Measurements from ENCODE around the gene DIDO1. TPM values are rescaled to one million over a fixed set of nuclear protein-coding genes. Genes with fewer than 3 reads are reported as not detected.

Gene DIDO1
- total and polyA plus RNA-seq, 5 donors: 23.3 to 42.5 (median 39.0) TPM

DNA sequence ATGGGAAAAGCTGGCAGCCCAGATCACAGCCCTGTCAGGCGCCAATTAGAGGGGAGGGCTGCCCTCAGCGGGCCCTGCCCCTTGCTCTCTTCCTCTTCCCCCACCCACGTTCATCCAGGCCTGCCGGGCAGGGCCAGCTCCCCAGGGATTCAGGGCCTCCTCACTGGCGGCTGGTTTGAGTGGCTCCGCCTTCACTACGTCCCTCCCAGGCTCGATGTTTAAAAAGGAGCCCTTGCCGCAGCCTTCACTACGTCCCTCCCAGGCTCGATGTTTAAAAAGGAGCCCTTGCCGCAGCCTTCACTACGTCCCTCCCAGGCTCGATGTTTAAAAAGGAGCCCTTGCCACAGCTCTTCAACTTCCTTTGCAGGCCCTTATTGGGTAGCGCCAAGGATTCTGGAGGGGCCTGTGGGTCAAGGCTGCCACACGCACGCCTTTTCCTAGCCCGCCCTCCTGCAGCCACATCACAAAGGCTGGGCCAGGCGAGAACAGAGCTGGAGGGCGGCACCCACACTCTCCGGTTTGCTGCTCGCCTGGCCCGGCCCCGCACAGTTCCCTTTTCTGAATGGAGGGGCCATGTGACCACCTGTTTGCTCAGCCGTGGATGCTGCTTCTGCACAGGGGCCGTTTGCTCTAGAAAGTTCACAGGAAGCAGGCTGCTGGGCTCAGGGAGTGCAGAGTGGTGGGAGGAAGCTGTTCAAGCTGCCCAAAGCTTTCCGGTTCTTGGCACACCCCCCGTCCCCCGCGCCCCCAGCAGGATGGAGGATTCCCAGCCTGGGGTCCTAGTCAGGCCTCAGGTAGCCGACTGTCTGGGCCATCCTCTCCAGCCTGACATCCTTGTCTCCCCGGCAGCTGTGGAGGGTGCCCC is 27.8 kb upstream of the DIDO1 start:
- Histone ChIP-seq H3K4me3 (ENCODE audit: low read length) (peak overlapping the region; percentile 6), H3K9me3 (ENCODE audit: control insufficient read depth, low read length) (no peaks in the 10 kb centered on the region), H3K27ac (ENCODE audit: low read length) (peak overlapping the region; percentile 77), H3K4me1 (ENCODE audit: control insufficient read depth, insufficient read depth, low read length) (peaks cover 9% of the 10 kb centered on the region), H3K27me3 (ENCODE audit: control insufficient read depth, insufficient read depth) (no peaks in the 10 kb centered on the region)
- DNase-seq (peak; percentile 85 to 92 (median 91)), ATAC-seq (peak; percentile 79 to 80)
- intact Hi-C loops (cut with DNase I): no loop called here
- 8% methylated on average over 32 of the region's 32 CpGs for WGBS

DNA sequence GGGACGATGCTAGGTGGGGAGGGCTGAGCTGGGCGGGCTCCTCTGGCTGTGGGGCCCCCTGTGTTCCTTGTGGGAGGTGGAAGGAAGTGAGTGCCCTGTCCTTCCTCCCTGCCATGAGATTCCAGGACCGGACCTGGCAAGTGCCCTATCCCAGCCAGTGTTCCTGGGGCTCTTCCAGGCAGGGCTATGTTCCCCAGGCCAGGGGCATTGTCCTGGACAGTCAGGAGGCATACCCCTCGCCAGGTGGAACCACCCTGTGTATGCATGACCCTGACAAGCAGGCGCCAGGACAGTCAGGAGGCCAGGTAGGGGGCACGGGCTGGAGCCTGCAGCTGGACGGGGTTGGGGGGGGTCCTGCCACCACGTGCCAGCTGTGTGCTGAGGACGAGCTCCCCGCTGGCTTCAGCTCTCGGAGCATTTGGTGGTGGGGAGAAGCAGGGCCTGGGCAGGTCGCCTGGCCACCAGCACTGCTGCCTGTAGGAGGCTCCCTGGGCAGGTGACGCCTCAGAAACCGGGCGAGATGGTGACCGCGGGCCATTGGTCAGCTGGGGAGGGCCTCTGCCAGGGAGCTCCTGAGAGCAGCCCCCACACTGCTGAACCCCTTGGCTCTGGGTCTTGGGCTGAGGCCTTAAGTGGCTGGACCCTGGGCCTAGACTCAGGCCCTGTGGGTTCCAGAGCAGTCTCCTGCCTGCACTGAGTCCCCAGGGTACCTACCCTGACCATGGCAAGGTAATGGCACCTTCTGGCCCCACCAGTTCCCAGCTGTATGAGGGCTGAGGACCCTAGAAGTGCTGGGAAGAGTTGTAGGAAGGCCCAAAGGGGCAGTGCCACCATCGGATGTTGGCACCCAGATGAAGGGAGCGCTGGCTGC is 26.9 kb upstream of the DIDO1 start:
- WGBS: 65% methylated on average over 19 of the region's 19 CpGs
- intact Hi-C loops (cut with DNase I): no loop called here
- peaks cover 9% of the 10 kb centered on the region for H3K4me1 ChIP-seq (ENCODE audit: control insufficient read depth, insufficient read depth, low read length)
- DNase-seq (peak in 2 of 3 donors; percentile 63 to 66), ATAC-seq (peak; percentile 3 to 12)
- peak overlapping the region; percentile 11 for H3K4me3 ChIP-seq (ENCODE audit: low read length)
- no peaks in the 10 kb centered on the region for H3K27me3 ChIP-seq (ENCODE audit: control insufficient read depth, insufficient read depth)
- H3K27ac ChIP-seq (ENCODE audit: low read length): peak overlapping the region; percentile 77
- no peaks in the 10 kb centered on the region for H3K9me3 ChIP-seq (ENCODE audit: control insufficient read depth, low read length)

DNA sequence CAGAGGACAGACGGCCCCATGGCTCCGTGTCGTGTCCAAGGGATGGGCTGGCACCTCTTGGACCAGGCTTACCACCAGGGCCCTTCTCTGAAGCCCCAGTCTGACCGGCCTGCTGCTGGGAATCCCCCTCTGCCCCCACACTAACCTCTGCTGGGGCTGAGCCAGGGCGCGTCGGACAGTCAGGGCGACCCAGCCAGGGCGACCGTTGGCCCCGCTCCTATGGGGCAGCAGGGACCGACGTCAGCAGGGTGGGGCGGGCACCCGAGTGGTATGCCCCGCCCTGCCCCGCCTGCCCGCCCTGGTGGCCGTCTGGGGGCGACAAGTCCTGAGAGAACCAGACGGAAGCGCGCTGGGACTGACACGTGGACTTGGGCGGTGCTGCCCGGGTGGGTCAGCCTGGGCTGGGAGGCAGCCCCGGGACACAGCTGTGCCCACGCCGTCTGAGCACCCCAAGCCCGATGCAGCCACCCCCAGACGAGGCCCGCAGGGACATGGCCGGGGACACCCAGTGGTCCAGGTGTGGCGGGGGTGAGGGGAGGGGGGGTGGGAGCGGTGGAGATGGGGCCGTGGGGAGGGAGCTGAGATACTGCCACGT is 26.2 kb upstream of the DIDO1 start, which contains the start of gene SLC17A9:
Gene SLC17A9 (plus strand): TSS at position 337 of the 595 bp plus-strand sequence. CDS start 122 bp downstream, at position 459.
- H3K4me3 ChIP-seq (ENCODE audit: low read length): peak within 1 kb of the TSS; percentile 11
- WGBS: 11% methylated on average over 37 of the region's 37 CpGs
- H3K4me1 ChIP-seq (ENCODE audit: control insufficient read depth, insufficient read depth, low read length): peaks cover 11% of the 10 kb centered on the region
- intact Hi-C loops (cut with DNase I): no loop called here
- peak within 1 kb of the TSS; percentile 77 for H3K27ac ChIP-seq (ENCODE audit: low read length)
- no peaks in the 10 kb centered on the region for H3K27me3 ChIP-seq (ENCODE audit: control insufficient read depth, insufficient read depth)
- DNase-seq (peak; percentile 84 to 91 (median 89)), ATAC-seq (peak; percentile 55 to 65)
- no peaks in the 10 kb centered on the region for H3K9me3 ChIP-seq (ENCODE audit: control insufficient read depth, low read length)

DNA sequence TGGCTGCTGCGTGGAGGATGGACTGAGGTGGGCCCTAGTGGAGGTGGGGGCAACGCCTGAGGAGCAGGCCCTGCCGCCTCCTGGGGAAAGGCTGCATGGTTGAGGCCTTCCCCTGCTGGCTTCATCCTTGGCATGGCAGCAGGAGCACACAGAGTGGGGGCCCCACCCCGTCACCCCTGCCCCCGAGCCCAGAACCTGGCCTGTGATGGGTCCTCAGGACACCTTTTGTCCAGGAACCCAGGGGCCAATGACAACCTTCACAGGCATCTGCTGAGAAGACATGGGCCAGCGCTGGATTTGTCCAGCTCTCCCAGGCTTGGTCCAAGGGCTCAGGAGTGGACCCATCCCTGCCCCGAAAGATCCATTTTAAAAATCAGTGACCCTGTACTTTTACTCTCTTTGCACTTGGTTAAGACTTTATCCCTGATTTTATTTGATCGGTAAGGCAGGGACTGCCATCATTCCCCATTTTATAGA is 25.6 kb upstream of the DIDO1 start:
- Histone ChIP-seq H3K27me3 (ENCODE audit: control insufficient read depth, insufficient read depth) (no peaks in the 10 kb centered on the region), H3K9me3 (ENCODE audit: control insufficient read depth, low read length) (no peaks in the 10 kb centered on the region), H3K4me3 (ENCODE audit: low read length) (no peak overlapping the region), H3K27ac (ENCODE audit: low read length) (no peak overlapping the region), H3K4me1 (ENCODE audit: control insufficient read depth, insufficient read depth, low read length) (peaks cover 11% of the 10 kb centered on the region)
- DNase-seq (no peak), ATAC-seq (no peak)
- 91% methylated on average over 8 of the region's 8 CpGs for WGBS
- intact Hi-C loops (cut with DNase I): no loop called here

DNA sequence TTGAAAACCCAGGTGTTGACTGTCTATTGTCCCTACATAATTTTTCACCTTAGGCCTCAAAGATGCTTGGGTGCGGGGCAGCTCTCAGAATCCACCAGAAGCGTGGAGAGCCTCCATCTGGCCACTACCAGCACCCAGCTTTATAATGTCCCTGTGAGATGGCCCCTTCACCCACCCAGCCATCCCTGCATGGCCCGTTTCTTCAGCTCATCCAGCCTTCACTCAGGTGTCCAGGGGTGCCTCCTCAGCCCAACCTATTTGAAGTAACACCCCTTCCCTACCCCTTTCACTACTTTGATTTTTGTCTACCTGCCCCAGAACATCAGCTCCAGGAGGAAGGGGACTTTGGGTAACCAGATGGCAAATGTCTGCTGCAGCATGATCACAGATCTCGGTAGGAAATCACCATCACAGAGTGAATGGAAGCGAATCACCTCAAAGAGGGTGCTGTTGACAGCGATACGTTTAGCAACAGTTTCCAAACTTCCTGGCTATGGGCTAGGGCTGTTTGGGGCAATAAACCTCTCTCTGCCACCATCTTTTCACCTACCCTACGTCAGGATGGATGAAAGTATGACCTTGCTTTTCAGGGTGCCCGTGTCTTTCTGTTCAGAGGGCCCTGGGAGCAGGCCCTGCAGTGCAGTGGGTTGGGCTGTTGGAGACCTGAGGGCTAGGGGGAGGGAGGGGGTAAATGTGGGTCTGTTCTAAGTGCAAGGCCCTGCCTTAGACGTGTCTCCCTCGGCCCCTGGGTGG is 25.0 kb upstream of the DIDO1 start:
- H3K4me3 ChIP-seq (ENCODE audit: low read length): no peak overlapping the region
- ATAC-seq: no peak
- H3K9me3 ChIP-seq (ENCODE audit: control insufficient read depth, low read length): no peaks in the 10 kb centered on the region
- no peaks in the 10 kb centered on the region for H3K27me3 ChIP-seq (ENCODE audit: control insufficient read depth, insufficient read depth)
- intact Hi-C loops (cut with DNase I): no loop called here
- 87% methylated on average over 11 of the region's 11 CpGs for WGBS
- peaks cover 11% of the 10 kb centered on the region for H3K4me1 ChIP-seq (ENCODE audit: control insufficient read depth, insufficient read depth, low read length)
- DNase-seq: peak in 1 of 3 donors; percentile 33
- no peak overlapping the region for H3K27ac ChIP-seq (ENCODE audit: low read length)

DNA sequence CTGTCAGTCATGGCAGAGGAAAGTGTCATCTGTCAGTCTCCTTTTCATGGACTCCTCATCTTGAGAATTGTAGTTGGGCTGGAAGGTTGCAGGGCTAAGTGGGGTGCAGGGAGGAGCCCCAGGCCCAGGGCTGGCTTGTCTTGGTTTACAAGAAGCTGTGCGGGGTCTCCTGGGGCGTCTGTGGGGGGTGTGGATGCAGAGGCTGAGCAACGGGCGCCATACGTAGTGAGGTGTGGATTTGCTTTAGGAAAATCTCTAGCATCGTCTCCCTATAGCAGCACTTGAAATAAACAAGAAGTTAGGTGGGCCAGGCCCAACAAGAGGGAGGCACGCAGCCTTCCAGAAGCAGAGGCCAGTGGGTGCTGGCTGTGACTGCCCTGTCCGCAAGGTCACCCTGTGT is 24.4 kb upstream of the DIDO1 start:
- intact Hi-C loops (cut with DNase I): no loop called here
- DNase-seq (peak in 2 of 3 donors; percentile 13 to 42), ATAC-seq (no peak)
- Histone ChIP-seq H3K27ac (ENCODE audit: low read length) (no peak overlapping the region), H3K4me3 (ENCODE audit: low read length) (no peak overlapping the region), H3K4me1 (ENCODE audit: control insufficient read depth, insufficient read depth, low read length) (peaks cover 11% of the 10 kb centered on the region), H3K9me3 (ENCODE audit: control insufficient read depth, low read length) (no peaks in the 10 kb centered on the region), H3K27me3 (ENCODE audit: control insufficient read depth, insufficient read depth) (no peaks in the 10 kb centered on the region)
- WGBS: 94% methylated on average over 8 of the region's 8 CpGs

DNA sequence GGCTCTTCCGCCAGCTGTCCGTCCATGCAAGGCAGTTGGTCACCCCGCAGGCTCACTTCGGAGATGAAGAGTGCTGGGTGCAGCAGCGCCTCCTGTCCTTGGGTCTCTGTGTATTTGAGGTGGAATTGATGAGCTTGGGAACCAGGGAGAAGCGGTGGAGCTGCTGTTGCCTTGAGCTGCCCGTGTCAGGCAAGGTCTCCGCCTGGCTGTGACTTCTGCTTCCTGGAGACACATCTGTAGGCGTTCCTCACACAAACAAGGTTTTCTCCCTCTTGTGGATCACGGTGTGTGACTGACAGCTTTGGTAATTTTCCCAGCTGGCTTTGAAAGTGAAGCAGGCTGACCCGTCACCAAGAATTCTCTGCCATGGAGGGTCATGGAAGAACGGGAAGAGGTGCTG is 23.7 kb upstream of the DIDO1 start:
- intact Hi-C loops (cut with DNase I): loop anchor here in 1 of 4 donors (10.0 kb wide), 1 partner anchor 55 kb away; no protein-coding TSS in a partner anchor

DNA sequence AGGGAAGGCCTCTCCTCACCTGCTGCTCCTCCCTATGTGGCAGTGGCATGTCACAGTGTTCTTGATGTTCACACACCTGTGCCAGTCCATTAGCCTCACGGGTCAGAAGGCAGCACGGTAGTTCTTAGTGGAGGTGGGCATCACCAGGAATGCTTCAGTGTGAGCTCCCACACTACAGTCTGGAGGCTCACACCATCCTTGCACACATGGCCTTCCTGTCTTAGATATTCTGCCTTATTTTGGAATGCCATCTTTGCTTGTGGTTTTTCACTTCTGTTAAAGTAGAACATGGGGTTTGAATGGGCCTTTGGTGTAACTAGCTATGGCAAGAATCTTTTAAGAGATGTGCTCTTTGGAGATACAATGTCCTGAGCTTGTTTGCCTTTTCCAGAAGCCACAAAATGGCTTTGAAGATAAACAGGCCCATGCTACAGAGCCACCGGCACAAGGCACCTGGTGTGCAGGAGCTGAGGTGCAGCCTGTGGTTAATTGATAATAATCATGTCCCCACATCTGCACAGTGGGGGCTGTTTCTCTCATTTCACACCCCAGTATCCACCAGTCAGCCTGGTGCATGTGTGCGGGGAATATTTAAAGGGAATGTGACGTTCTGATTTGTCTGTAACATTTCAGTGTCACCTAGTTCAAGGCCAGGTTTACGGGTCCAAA is 23.0 kb upstream of the DIDO1 start:
- DNase-seq (no peak), ATAC-seq (no peak)
- H3K4me1 ChIP-seq (ENCODE audit: control insufficient read depth, insufficient read depth, low read length): peaks cover 11% of the 10 kb centered on the region
- no peak overlapping the region for H3K27ac ChIP-seq (ENCODE audit: low read length)
- no peak overlapping the region for H3K4me3 ChIP-seq (ENCODE audit: low read length)
- WGBS: 97% methylated on average over 6 of the region's 6 CpGs
- H3K27me3 ChIP-seq (ENCODE audit: control insufficient read depth, insufficient read depth): no peaks in the 10 kb centered on the region
- no peaks in the 10 kb centered on the region for H3K9me3 ChIP-seq (ENCODE audit: control insufficient read depth, low read length)
- intact Hi-C loops (cut with DNase I): loop anchor here in 1 of 4 donors (10.0 kb wide), 1 partner anchor 54 kb away; no protein-coding TSS in a partner anchor

More for the DNA sequence above, 23.7 kb upstream of the DIDO1 start:
- Histone ChIP-seq H3K4me1 (ENCODE audit: control insufficient read depth, insufficient read depth, low read length) (peaks cover 11% of the 10 kb centered on the region), H3K27ac (ENCODE audit: low read length) (no peak overlapping the region), H3K27me3 (ENCODE audit: control insufficient read depth, insufficient read depth) (no peaks in the 10 kb centered on the region), H3K9me3 (ENCODE audit: control insufficient read depth, low read length) (no peaks in the 10 kb centered on the region), H3K4me3 (ENCODE audit: low read length) (no peak overlapping the region)
- ATAC-seq (no peak), DNase-seq (no peak)
- 94% methylated on average over 12 of the region's 12 CpGs for WGBS

DNA sequence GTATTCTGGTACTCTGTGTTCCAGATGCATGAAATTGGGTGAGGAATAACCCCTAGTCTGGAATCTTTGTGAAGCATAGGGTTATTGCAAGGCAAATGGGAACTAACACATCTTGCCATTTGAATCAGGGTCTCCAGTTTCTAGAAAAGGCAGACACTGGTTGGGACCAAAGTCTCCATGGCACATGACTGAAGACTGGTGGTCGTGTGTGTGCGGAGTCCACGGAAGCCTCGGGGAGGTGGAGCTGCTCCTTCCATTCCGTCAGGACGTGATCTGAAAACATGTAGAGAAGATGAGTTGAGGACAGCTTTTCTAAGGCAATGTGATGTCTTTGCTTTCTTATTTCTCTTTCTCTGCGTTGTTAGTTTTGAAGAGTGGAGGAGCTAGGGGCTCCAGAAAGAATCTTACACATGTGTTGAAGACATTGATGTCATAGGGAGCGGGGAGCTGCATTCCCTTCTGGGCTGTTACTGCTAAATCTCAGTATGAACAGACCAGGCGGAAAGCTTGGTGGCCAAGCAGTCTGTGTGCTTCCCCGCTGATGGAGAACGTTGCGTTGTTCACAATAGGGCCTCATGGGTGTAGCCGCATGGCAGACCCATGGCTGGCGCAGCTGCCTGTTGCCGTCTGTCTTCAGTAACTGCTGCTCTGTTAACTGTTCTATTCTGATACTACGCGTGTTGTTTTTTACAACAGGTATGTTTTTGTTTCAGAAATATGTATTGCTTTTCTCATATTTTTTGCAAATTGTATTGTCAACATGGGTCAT is 21.4 kb upstream of the DIDO1 start:
- H3K27me3 ChIP-seq (ENCODE audit: control insufficient read depth, insufficient read depth): no peaks in the 10 kb centered on the region
- DNase-seq: no peak
- ATAC-seq: no peak
- peaks cover 2% of the 10 kb centered on the region for H3K4me1 ChIP-seq (ENCODE audit: control insufficient read depth, insufficient read depth, low read length)
- no peak overlapping the region for H3K27ac ChIP-seq (ENCODE audit: low read length)
- H3K9me3 ChIP-seq (ENCODE audit: control insufficient read depth, low read length): no peaks in the 10 kb centered on the region
- 86% methylated on average over 17 of the region's 17 CpGs for WGBS
- intact Hi-C loops (cut with DNase I): loop anchor here in 1 of 4 donors (10.0 kb wide), 1 partner anchor 53 kb away; no protein-coding TSS in a partner anchor
- no peak overlapping the region for H3K4me3 ChIP-seq (ENCODE audit: low read length)

All from right cardiac atrium (tissue), 5 donors.